DMS53 treated with DMSO at 0.1 percent for 48 hours (cell line): ENCODE data around the gene FBXW4.
A peak's percentile ranks its signal among the peaks of the same experiment; 100 is the strongest.

Experiments
- DNase-seq: peaks from one replicate; lab custom pipeline; 2025; ENCODE audit not compliant: unreplicated experiment; lab: John Stamatoyannopoulos, UW

Gene FBXW4

GRCh38 chr10:101704331-101704730 lies 9.4 kb upstream of the FBXW4 start:
- no peak for DNase-seq

- no peak for DNase-seq
Observed at GRCh38 chr10:101696632-101697031, 1.7 kb upstream of the FBXW4 start.

GRCh38 chr10:101695404-101695890 lies 477 bp upstream of the FBXW4 start:
- DNase-seq = no peak

GRCh38 chr10:101693978-101694673 lies 844 bp downstream of the FBXW4 start:
- DNase-seq = peak; percentile 27

- no peak for DNase-seq
Observed at GRCh38 chr10:101693651-101693977, 1.4 kb downstream of the FBXW4 start.

GRCh38 chr10:101691081-101691480 lies 3.9 kb downstream of the FBXW4 start:
- no peak for DNase-seq

GRCh38 chr10:101690461-101690860 lies 4.5 kb downstream of the FBXW4 start:
- DNase-seq = no peak

GRCh38 chr10:101687071-101687658 lies 7.8 kb downstream of the FBXW4 start:
- no peak for DNase-seq

GRCh38 chr10:101686133-101686925 lies 8.6 kb downstream of the FBXW4 start:
- no peak for DNase-seq

- DNase-seq = no peak
Observed at GRCh38 chr10:101684782-101685181, 10.2 kb downstream of the FBXW4 start.

GRCh38 chr10:101683276-101683675 lies 11.7 kb downstream of the FBXW4 start:
- DNase-seq = no peak

GRCh38 chr10:101682172-101682825 lies 12.7 kb downstream of the FBXW4 start:
- DNase-seq = no peak

GRCh38 chr10:101676565-101676964 lies 18.4 kb downstream of the FBXW4 start:
- no peak for DNase-seq

GRCh38 chr10:101675115-101675514 lies 19.9 kb downstream of the FBXW4 start:
- no peak for DNase-seq

- DNase-seq = no peak
Observed at GRCh38 chr10:101672536-101672935, 22.4 kb downstream of the FBXW4 start.

GRCh38 chr10:101671453-101671852 lies 23.5 kb downstream of the FBXW4 start:
- DNase-seq = no peak

- DNase-seq = no peak
Observed at GRCh38 chr10:101670635-101671034, 24.3 kb downstream of the FBXW4 start.

- no peak for DNase-seq
Observed at GRCh38 chr10:101669181-101669580, 25.8 kb downstream of the FBXW4 start.

GRCh38 chr10:101668566-101668965 lies 26.4 kb downstream of the FBXW4 start:
- DNase-seq = no peak

GRCh38 chr10:101666083-101666482 lies 28.9 kb downstream of the FBXW4 start:
- DNase-seq = no peak

- no peak for DNase-seq
Observed at GRCh38 chr10:101663097-101663496, 31.9 kb downstream of the FBXW4 start.

- no peak for DNase-seq
Observed at GRCh38 chr10:101660256-101660655, 34.7 kb downstream of the FBXW4 start.
